ENCODE data around the gene FAM180A.
"Not testable (repeated sequence)": the region's sequence is repeated elsewhere in the genome, so short reads cannot be mapped to it uniquely, and the experiment has no call there.

The FAM180A gene

DNA sequence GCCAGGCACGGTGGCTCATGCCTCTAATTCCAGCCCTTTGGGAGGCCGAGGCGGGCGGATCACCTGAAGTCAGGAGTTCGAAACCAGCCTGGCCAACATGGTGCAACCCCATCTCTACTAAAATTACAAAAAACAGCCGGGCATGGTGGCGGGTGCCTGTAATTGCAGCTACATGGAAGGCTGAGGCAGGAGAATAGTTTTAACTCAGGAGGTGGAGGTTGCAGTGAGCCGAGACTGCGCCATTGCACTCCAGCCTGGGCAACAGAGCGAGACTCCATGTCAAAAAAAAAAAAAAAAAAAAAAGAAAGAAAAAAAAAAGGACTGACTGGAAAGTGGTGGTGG, 11.3 kb downstream of the FAM180A start:
- not testable (repeated sequence) for DNase-seq (ENCODE audit: low spot score)

DNA sequence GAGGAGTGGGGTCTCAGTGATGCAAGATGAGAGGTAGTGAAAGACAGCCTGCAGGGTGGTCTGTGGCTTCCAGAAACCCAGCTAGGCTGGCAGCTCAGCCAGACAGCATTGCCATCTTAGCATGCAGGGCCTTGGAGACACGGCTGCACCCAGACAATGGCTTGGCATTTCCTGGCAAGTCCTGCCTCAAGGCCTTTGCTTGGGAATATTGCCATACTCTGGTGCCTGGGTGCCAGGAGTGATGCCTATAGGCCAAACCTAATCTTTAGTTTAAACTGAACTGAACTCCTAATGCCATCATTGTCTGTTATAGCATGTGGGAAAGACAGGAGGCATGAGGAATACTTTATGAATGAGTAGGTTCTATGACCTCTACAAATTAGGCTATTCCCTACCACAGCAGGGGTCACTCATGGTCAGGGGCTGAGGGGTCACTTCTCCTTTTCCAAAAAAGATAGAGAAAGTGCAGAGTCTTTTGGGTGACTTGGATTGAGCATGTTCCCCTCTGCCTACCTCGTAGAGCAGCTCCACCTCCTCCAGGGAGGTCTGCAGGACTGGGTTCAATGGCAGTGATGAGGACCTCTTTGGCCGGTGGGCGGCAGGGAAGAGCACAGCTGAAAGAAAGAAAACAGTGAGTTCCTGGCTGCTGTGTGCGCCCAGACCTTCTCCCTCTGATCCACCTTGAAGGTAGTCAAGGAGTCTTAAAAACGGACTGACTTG, 11.9 kb downstream of the FAM180A start:
- no peak for DNase-seq (ENCODE audit: low spot score)

DNA sequence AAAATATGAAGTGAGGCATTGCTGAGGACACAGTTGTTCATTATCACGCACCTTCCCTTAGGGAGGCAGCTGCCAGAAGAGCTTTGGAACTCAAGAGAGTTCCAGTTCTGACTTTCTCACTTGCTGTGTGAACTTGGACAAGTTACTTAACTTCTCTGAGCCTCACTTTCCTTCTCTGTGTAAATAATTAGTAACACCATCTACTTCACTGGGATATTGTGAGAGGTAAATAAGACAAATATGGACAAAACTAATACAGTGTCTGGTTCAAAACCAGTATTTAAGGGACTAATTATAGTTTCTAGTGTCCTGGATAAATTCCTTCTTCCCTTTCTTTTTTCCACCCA, 14.3 kb downstream of the FAM180A start:
- no peak for DNase-seq (ENCODE audit: low spot score)

DNA sequence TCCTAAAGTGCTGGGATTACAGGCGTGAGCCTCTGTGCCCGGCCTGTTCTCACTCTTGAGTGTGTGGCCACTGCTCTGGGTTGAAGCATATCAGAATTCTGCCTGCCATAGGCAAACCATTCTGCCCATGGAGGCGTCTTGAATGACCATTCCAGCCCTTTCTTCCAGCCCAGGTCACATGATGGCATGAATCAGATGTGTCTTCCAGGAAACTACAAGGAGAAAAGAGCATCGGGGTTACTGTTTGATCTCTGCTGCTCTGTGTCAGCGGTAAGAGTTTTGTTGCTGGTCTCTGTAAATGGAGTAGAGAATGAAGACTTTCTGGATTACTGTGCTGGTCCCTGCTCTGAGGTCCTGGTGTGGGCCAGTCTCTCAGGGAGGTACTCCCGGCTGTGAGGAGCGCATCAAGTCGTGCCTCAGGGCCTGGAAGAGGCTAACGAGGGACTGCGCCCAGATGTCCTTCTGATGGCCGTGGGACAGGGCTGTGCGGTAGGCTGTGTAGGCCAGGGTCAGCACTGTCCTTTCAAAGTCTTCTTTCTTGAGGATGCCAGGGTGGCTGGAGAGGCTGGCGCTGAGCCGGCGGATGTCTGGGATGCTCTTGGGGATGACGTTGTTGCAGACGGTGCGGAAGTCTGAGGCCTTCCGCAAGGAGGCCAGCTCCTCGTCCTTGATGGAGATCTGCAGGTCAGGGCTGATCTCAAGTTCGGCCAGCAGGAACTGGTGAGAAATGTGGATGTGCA, 14.8 kb downstream of the FAM180A start:
- DNase-seq (ENCODE audit: low spot score): no peak

DNA sequence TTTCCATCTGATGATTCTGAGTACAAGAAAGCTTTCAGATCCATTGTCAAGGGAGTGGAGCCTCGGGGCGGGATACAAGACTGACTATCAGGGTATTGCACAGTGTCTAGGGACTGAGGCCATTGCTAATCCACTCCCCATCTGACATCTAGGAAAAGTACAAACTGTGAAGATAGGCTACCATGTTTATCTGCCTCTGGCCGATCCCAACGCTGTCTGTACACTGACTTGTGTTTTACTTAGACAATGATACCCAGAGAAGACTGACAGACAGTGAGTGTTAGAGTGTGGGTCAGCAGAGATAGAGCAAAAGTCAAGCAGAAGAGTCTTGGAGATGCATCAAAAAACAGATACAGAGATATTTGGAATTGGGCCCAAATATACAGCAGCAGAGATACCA, 17.5 kb downstream of the FAM180A start:
- no peak for DNase-seq (ENCODE audit: low spot score)

DNA sequence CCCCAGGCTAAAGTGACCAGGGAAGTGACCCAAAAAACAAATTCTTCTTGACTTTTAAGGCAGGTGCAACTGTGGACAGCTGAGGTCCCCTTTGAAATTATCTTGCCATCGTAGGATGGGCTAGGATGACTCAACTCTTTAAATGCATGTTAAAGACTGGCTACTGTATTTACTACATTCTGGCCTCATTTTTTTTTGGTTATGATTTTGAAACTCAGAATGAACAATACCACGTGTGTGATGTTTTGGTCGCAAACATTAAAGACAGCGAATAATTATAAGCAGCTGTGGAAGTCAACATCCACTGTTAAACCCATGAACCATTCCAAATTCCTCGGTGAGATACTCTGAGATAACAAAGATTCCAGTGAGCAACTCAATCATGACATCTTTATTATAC, 19.4 kb downstream of the FAM180A start:
- no peak for DNase-seq (ENCODE audit: low spot score)

DNA sequence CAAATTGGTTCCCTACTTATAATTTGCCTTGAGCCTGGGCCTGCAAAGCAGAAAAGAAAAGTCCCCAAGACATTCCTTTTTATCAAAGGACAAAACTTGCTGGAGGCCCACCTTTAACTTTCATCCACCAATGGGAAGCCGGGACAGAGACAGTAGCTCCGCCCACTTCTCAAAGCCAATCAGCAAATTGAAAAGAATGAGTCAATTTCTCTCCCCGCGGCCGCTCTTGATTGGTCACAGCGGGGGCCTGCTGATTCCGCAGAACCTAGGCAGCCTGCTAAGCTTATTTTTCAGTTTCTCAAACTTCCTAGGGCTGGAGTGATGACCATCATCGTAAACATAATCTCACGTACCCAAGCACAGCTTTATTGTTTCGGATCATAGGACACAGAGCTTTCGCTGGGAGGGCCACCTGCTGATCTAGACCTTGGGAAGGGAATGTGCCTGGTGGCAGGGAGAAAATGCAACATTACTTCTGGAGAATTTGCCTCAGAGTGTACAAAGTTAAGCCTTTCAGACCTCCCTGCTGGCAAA, 20.4 kb downstream of the FAM180A start, which contains the start of gene SLC13A4:
Gene SLC13A4 (minus strand): TSS at position 51 of the 534 bp plus-strand sequence. CDS start 690 bp downstream, outside the sequence.
- DNase-seq (ENCODE audit: low spot score): peak; percentile 58

DNA sequence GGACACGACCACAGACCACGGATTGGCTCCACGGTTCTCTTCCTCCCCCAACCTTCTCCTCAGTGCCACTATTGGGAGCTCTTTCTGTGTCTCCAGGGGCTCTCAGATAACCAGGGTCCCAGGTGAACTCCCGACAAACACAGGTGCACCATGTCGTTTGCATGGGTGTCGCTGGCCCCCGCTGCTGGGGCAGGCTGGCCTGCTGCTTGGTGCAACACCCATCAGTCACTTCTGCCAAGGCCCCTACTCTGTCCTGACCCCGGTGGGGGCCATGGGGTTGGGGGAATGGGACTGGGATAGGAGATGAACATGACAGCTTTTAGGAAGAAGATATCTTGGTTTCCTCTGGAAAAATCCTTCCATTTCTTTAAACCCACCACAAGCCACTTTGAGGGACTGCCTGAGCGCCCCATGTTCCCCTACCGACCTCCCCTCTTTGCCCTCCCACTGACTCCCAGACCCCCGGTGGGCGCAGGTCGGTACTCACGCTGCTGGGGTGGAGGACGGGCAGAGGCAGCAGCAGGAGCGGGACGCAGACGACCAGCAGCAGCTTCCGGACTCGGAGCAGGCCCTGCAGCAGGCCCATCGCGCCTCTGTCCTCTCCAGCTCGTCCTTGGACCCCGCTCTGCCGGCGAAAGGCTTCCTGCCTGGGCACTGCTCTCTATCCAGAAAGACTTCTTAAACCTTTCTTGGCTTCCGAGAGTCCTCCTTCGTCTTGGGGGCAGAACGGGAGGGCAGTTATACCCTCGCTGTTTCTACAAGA, 21.5 kb downstream of the FAM180A start:
- no peak for DNase-seq (ENCODE audit: low spot score)

DNA sequence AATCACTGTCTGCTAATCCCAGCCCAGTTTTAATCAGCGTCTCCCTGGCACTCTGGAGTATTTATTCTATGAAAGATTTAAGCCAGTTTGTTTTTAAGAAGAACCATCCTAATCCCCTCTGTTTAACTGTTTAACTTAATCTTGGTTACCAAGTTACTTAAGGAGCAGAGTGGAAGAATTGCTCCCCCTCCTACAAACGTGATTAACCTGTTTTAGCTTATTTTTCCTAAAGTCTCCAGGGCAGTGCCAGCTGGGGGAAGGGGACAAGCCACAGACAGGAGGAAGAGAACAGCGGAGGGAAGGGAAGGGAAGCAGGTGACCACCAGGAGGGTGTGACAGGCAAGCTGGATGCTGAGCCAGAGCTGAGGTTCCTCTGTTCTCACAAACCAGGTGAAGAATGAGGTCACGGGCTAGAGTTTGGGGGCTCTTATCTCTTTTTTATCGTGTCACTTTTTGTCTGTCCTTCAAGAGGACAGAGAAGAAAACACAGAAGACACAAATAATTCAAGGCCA, 22.3 kb downstream of the FAM180A start:
- no peak for DNase-seq (ENCODE audit: low spot score)

DNA sequence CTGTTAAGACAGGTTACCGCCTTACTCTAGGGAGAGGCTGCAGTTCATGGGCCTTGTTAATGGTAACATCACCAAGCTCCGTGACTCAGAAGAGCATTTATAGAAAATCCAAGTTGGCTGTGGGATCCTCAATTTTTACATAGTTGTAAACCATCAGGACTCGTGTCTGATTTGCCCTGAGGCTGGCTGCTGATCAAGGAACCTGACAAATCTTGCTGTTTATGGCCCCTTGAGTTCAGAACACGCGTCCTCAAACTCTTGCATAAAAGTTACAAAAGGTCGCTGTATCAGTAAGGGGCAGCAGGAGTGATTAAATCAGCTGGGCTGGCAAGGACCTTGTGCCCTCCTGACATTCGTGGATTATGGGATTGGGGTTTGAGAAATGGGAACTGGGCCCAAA, 25.2 kb downstream of the FAM180A start:
- no peak for DNase-seq (ENCODE audit: low spot score)

DNA sequence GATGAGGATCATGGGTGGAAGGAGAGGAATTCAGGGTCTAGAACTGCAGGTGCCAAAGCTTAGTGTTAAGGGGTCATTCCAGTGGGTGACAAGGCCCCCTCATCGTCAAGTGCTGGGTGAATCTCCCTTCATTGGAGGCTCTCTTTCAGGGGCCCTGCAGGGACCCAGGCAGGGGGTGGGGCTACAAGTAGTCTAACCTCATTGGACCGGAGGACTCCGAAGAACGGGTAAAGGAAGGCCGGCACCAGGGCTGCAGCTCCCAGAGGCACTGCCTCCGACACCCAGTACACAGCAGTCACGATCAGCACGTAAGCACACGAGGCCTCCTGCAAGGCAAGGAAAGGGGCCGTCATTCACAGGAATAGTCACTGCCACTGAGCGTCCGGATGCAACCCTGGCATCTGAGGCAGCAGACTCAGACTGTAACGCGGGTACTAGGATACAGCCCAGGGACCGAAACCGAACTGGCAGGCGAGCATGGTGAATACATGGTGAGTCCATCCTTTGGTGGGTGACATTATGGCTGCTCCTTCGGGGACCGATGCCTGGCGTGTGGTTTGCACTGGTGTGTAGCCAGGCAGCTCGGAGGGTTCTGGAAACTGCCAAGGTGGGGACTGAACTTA, 27.3 kb downstream of the FAM180A start:
- DNase-seq (ENCODE audit: low spot score): no peak

DNA sequence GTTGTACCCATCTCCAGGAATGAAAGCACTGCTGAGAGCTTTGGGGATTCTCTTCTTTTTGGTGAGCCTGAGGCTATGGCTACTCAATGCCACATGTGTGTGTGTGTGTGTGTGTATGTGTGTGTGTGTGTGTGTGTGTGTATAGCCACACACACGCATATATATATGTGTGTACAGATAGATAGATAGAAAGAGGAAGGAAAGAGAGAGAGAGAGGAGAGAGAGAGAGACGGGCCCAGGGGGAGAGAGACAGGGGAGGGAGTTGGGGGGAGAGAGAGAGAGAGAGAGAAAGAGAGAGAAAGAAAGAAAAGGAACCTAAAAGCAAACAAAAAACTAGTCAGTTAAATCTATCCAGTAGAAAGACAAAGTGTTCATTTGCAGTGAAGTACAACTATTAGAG, 28.9 kb downstream of the FAM180A start:
- DNase-seq (ENCODE audit: low spot score): no peak

DNA sequence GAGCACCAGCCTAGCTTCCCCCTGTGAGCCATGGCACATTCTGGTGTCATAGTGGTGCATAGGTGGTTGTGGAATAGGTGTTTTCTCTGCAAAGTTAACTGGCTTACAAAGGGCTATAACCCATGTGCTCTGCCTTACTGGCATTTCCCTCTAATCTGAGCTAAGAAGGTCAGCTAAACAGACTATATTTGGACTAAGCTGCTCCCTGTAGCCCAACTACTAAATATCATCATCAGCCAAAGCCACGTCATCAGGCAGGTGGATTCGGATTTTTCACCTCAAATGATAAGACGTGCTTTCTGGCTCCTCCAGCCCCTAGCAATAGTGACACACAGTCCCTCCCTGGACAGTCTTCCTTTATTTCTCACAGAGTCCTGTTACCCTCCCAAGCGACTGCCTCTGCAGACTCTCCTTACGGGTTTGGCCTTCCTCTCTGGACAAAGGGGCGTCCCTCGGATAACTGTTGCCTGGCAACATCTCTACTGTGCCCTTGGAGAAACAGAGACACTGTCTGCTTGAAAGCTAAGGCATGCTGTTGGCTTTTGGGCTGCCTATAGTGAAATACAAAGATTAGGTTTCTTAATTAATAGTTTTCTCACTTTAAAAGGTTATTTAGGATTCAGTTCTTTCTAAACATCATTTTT, 29.7 kb downstream of the FAM180A start:
- no peak for DNase-seq (ENCODE audit: low spot score)

DNA sequence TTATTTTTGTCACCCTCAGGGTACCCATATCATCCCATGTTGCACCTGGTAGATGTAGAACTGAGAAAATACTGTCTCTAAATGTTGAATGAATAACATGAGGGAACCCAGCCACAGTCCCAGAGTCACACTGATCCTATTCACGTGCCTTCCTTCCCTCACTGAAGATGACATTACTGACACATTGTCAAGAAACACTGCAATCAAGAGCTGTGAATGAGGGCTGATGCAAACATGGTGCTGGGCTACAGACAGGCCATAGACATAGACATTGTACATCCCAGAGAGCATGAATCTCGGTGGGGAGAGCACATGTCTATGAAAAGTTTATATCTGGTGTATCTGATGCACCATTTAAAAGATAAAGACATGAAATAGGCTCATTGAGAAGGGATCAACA, 30.4 kb downstream of the FAM180A start:
- no peak for DNase-seq (ENCODE audit: low spot score)

DNA sequence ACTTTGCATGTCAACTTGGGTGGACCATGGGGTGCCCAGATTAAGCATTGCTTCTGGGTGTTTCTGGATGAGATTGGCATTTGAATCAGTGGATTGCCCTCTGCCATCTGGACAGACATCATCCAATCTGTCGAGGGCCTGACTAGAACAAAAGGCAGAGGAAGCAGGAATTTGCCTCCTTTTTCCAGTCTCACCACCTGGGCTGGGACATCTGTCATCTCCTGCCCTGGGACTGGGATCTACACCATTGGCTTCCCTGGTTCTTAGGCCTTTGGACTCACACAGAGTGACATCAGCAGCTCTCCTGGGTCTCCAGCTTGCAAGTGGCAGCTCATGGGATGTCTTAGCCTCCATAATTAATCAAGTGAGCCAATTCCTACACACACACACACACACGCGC, 30.9 kb downstream of the FAM180A start:
- DNase-seq (ENCODE audit: low spot score): no peak

DNA sequence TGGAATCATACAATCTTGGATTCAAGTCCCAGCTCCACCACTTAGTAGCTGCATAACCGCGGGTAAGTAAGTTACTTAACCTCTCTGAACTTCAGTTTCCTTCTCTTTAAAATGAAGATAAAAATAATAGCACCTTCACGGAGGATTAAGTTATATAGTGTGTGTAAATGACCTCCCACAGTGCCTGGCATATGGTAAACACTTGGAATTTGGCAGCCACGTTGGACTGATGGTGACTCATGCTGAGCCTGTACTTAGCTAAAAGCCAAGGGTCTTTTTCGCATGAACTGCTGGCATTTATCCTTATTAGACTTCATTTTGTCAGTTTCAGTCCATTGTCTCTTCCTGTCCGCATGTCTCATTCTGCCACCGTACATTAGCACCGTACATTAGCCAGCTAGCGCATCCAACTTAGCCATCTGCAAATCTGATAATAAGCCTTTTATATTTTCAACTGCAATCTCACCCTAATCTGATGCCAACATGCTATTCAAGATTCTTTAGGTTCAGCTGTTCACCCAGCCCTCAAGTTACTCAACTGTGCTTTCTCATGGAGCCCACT, 31.9 kb downstream of the FAM180A start:
- peak; percentile 59 for DNase-seq (ENCODE audit: low spot score)

DNA sequence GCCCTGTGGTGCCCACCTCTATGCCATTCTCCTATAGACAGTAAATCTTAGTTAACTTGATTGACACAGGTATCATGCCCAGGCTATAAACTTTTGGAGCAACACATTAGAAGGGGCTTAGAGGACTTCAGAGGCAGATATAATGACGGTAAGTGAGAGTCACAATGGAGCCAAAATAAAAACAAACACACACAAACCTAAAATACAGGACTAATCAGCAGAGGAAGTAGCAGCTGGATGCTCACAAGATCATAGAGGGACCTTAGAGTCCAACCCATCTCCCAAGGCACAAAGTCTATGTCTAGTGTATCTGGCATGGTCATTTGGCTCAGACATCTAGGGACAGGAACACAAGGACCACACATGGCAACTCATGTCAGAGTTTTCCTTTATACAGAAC, 32.9 kb downstream of the FAM180A start:
- no peak for DNase-seq (ENCODE audit: low spot score)

DNA sequence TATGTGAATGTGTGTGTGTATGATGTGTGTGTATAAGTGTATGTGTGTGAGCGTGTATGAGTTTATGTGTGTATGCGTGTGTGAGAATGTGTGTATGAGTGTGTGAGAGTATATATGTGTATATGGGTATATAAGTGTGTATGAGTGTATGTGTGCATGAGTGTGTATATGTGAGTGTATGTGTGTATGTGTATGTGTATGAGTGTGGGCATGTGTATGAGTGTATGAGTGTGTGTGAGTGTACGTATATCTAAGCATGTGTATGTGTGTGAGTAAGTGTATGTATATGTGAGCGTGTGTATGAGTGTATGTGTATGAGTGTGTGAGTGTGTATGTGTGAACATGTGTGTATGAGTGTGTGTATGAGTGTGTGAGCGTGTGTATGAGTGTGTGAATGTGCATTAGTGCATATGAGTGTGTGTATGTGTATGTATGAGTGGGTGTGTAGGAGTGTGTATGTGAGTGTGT, 33.5 kb downstream of the FAM180A start:
- DNase-seq (ENCODE audit: low spot score): no peak

DNA sequence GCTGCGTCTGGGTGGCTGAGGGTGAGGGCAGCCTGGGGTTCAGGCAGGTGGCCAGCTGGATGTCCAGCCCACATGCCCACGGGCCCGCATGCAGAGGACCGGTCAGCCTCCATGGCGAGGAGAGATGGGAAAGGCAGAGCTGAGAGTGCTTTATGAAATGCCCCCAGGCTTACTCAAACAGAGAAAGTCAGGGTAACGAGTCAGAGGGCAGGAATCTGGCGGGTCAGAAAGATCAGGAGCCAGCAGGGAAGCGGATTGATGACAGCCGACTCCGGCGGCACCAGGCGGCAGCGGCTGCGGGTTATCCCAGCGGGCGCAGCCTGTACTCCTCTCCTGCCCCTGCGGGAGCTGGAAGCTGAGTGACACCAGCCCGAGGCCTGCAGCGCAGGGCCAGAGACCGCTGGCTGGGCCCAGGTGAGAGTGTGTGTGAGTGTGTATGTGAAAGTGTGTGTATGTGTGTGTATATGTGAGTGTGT, 34.0 kb downstream of the FAM180A start:
- peak; percentile 80 for DNase-seq (ENCODE audit: low spot score)

DNA sequence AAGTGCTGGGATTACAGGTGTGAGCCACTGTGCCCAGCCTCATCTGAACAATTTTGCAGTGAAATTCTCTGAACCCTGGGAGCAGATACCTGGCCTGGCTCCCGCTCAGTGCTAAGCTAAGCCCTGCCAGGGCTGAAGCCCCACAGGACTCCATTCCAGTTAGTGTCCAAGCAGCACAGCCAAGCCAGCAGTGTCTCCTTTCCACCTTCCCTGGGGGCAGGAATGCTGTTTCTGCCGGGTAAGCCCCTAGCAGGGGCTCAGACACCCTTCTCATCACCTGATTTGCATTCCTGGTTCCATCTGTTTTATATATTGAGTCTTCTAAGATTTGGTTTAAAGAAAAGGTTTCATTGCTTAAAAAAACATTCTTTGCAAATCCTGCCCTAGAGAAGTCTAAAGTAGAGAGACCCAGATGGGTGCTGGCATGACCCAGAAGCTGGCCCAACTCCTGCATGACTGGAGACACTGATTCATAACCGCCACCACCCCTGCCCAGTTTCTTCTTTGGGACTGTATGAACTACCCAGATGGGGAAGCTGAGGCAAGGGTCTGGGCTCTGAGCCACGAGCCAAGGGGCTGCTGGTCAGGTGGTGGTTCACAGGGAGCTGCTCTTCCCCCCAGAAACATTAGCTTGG, 34.7 kb downstream of the FAM180A start:
- DNase-seq (ENCODE audit: low spot score): no peak

DNA sequence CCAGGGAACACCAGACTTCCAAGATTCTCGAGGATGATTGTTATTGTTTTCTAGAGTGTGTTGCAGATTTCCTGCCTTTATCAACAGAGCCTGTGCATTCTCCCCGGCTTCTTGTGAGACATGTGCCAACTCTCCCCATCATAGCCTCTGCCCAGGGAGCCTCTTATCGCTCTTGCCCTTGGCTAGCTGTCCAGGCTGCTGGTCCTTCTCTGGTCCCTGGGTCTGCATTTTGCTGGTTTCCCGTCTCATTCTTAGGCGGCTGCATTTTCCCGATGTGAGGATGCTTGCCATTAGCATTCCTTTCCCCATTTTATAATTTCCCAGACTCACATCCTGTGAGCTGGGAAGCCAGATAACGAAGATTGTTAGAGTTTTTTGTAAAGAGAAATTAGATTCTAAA, 35.8 kb downstream of the FAM180A start:
- no peak for DNase-seq (ENCODE audit: low spot score)
